GM19467 (cell line): ENCODE data around the gene MS4A10.
"Not testable (repeated sequence)": the region's sequence is repeated elsewhere in the genome, so short reads cannot be mapped to it uniquely, and the experiment has no call there.

Experiments used
- ATAC-seq: cut with Tn5 transposase; IDR thresholded peaks from one replicate; pipeline ENCODE4 v1.9.1; 2021; ENCODE audit warnings: mild to moderate bottlenecking, moderate library complexity; ENCODE audit not compliant: unreplicated experiment

Gene MS4A10

GRCh38 chr11:60785136-60785535 is at the start of gene MS4A10:
TSS of gene MS4A10 (plus strand) at chr11:60785333. CDS start at chr11:60790336, 5,003 bp downstream.
- no peak for ATAC-seq

GRCh38 chr11:60739114-60739513 is 46.0 kb upstream of the MS4A10 start:
- ATAC-seq = no peak

GRCh38 chr11:60740573-60740972 is 44.6 kb upstream of the MS4A10 start:
- no peak for ATAC-seq

GRCh38 chr11:60741421-60741820 is 43.7 kb upstream of the MS4A10 start:
- no peak for ATAC-seq

GRCh38 chr11:60743058-60743457 is 42.1 kb upstream of the MS4A10 start:
- ATAC-seq = no peak

GRCh38 chr11:60744114-60744513 is 41.0 kb upstream of the MS4A10 start:
- ATAC-seq = no peak

- no peak for ATAC-seq
These were observed 37.7 kb upstream of the MS4A10 start for GRCh38 chr11:60747359-60747873.

GRCh38 chr11:60748225-60748624 is 36.9 kb upstream of the MS4A10 start:
- ATAC-seq = no peak

- ATAC-seq = no peak
These were observed 36.3 kb upstream of the MS4A10 start for GRCh38 chr11:60748821-60749220.

- ATAC-seq = no peak
These were observed 34.2 kb upstream of the MS4A10 start for GRCh38 chr11:60750911-60751310.

GRCh38 chr11:60753309-60753708 is 31.8 kb upstream of the MS4A10 start:
- ATAC-seq = no peak

- no peak for ATAC-seq
These were observed 30.2 kb upstream of the MS4A10 start for GRCh38 chr11:60754887-60755286.

GRCh38 chr11:60756307-60757032 is 28.7 kb upstream of the MS4A10 start, which contains the start of gene MS4A15:
TSS of gene MS4A15 (plus strand) at chr11:60756867. CDS start at chr11:60763734, 6,867 bp downstream.
- no peak for ATAC-seq

GRCh38 chr11:60757231-60757800 is 27.8 kb upstream of the MS4A10 start:
- ATAC-seq = no peak

GRCh38 chr11:60758671-60759070 is 26.5 kb upstream of the MS4A10 start:
- ATAC-seq = not testable (repeated sequence)

GRCh38 chr11:60759438-60760225 is 25.5 kb upstream of the MS4A10 start:
- not testable (repeated sequence) for ATAC-seq

- ATAC-seq = no peak
These were observed 23.5 kb upstream of the MS4A10 start for GRCh38 chr11:60761436-60762190.

- peak; percentile 73 for ATAC-seq
These were observed 22.1 kb upstream of the MS4A10 start for GRCh38 chr11:60762851-60763691.

- ATAC-seq = no peak
These were observed 21.3 kb upstream of the MS4A10 start for GRCh38 chr11:60763692-60764369.
